Testis (tissue), 3 donors: ENCODE data around the gene TLK1. TPM values are rescaled to one million over a fixed set of nuclear protein-coding genes. Genes with fewer than 3 reads are reported as not detected.

Source experiments
- DNase-seq: peaks from one replicate; pipeline ENCODE4 v3.0.0-alpha.2; 2019
- H3K27ac ChIP-seq, 2 donors: fragments of 200-600 bp; sonication (generic); one replicate each; pipeline ENCODE4 v1.5.1; 2019
- H3K27me3 ChIP-seq: fragments of 200-600 bp; sonication (generic); one replicate; pipeline ENCODE4 v1.5.1; 2019
- H3K36me3 ChIP-seq: fragments of 200-600 bp; sonication (generic); one replicate; pipeline ENCODE4 v1.5.1; 2017; ENCODE audit warnings: low read depth; ENCODE audit errors: missing control alignments
- H3K4me1 ChIP-seq: fragments of 200-600 bp; sonication (generic); one replicate; pipeline ENCODE4 v1.5.1; 2019
- H3K4me3 ChIP-seq, 2 donors: fragments of 200-600 bp; sonication (generic); one replicate each; pipeline ENCODE4 v1.5.1; 2017 to 2019
- H3K9me3 ChIP-seq: fragments of 200-600 bp; sonication (generic); one replicate; pipeline ENCODE4 v1.5.1; 2017
- POLR2A ChIP-seq: fragments of 450-650 bp; IDR thresholded peaks from one replicate; pipeline ENCODE4 v1.6.1; 2017; ENCODE audit warnings: antibody characterized with exemption, mild to moderate bottlenecking, moderate library complexity
- WGBS, 2 donors: methylation state at CpG; one replicate each; pipeline ENCODE4 v1.1.5; 2018; 5-methylcytosine and 5-hydroxymethylcytosine counted together
- intact Hi-C: fragments of 100-400 bp; cut with DNase I; formaldehyde crosslinking; loops from one replicate; pipeline ENCODE4 v1.15.1; 2023; ENCODE audit warnings: low total_unique reads
- polyA plus RNA-seq: library from polyadenylated mRNA; stranded (reverse); fragments of 350-450 nt; fragmentation: Illumina TruSeq; extraction: RNeasy Lipid Tissue Mini Kit (QIAGEN cat#74804); gene quantifications from one replicate; pipeline ENCODE4 v1.2.3, GENCODE V29; 2014; ENCODE audit warnings: low read depth, low replicate concordance; ENCODE audit not compliant: insufficient read depth
- total RNA-seq, 2 donors: library from RNA; depleted of rRNA; stranded (reverse); fragments of >200 nt; gene quantifications; one replicate each; pipeline ENCODE4 v1.2.3, GENCODE V29; 2016
- TF ChIP-seq, protein P1 (sequence below), 3 experiments: fragments of 450-650 bp in 2 of 3; fragments of 200-600 bp in 1 of 3; sonication (generic) in 1 of 3; IDR thresholded peaks; one replicate each; pipeline ENCODE4 v1.5.1; 2016 to 2019; ENCODE audit warnings: antibody characterized with exemption in 3 of 3, mild to moderate bottlenecking in 2 of 3, moderate library complexity in 1 of 3

Gene TLK1
- total and polyA plus RNA-seq, 3 donors from 2014 or later = 36.8 to 112 (median 110) TPM

DNA sequence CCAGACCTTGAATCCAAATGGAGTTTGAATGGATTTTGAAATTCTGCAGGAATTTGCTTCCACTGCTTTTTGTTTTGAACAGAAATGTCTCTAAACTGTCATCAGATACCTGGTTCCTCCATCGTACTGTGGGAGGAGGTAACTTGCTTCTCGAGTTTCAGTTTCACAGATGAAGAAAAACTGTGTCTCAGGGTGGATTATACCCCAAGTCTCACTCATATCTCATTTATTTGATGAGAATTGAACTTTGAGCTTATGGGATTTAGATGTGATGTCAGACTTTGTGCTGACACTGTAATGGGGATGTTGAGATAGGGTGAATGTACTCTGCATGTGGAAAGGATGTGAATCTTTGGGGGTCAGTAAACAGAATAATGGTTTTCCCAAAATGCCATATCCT, 124.2 kb downstream of the TLK1 start:
- Histone ChIP-seq H3K4me3 (no peak overlapping the region), H3K36me3 (no peaks in the 10 kb centered on the region), H3K27me3 (no peaks in the 10 kb centered on the region), H3K27ac (no peak overlapping the region), H3K4me1 (no peaks in the 10 kb centered on the region), H3K9me3 (no peaks in the 10 kb centered on the region)
- no peak for DNase-seq
- intact Hi-C loops = no loop called here
- 87 to 92% methylated on average over 2 of the region's 2 CpGs for WGBS, 2 donors
- no peak for TF ChIP-seq POLR2A
- TF ChIP-seq, protein P1, sequence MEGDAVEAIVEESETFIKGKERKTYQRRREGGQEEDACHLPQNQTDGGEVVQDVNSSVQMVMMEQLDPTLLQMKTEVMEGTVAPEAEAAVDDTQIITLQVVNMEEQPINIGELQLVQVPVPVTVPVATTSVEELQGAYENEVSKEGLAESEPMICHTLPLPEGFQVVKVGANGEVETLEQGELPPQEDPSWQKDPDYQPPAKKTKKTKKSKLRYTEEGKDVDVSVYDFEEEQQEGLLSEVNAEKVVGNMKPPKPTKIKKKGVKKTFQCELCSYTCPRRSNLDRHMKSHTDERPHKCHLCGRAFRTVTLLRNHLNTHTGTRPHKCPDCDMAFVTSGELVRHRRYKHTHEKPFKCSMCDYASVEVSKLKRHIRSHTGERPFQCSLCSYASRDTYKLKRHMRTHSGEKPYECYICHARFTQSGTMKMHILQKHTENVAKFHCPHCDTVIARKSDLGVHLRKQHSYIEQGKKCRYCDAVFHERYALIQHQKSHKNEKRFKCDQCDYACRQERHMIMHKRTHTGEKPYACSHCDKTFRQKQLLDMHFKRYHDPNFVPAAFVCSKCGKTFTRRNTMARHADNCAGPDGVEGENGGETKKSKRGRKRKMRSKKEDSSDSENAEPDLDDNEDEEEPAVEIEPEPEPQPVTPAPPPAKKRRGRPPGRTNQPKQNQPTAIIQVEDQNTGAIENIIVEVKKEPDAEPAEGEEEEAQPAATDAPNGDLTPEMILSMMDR (IDR thresholded peaks at IDR 0.05) = no peak

DNA sequence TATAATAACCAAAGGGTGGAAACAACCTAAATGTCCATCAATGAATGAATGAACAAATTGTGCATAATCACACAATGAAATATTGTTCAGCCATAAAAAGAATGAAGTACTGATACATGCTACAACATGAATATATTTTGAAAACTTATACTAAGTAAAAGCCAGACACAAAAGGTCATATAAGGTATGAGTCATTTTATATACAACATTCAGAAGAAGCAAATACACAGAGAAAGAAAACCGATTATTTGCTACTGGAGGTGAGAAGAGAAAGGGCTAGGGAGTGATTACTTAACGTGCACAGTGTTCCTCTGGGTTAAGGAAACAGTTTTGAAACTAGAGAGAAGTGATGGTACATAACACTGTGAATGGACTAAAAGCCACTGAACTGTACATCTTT, 126.4 kb downstream of the TLK1 start:
- intact Hi-C loops = no loop called here
- WGBS, 2 donors = 40 to 43% methylated on average over 2 of the region's 2 CpGs
- DNase-seq = no peak
- Histone ChIP-seq H3K36me3 (no peaks in the 10 kb centered on the region), H3K4me3 (no peak overlapping the region), H3K27ac (no peak overlapping the region), H3K9me3 (no peaks in the 10 kb centered on the region), H3K4me1 (no peaks in the 10 kb centered on the region), H3K27me3 (no peaks in the 10 kb centered on the region)
- TF ChIP-seq, protein P1 (IDR thresholded peaks at IDR 0.05) = no peak
- TF ChIP-seq POLR2A = no peak

DNA sequence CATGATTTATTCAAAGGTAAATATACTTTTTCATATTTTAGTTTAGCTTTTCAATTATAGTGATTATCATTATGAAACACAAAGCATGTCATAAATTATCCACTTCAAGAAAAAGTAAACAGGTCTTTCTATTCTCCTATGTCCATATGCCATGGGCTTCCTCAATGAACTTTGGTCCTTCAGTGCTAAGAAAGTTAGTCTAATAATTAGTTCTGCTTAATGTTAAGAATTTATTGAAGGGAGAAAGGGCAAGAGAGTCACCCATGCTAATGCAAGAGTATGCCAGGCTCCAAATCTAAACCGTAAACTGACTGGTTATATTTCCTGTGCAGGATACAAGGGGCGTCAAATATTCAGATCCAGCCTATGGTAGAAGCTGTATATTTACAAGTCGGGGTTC, 135.5 kb downstream of the TLK1 start:
- no peaks in the 10 kb centered on the region for H3K9me3 ChIP-seq
- no peak for DNase-seq
- 83 to 90% methylated on average over 3 of the region's 3 CpGs for WGBS, 2 donors
- H3K4me3 ChIP-seq = no peak overlapping the region
- H3K27me3 ChIP-seq = no peaks in the 10 kb centered on the region
- TF ChIP-seq, protein P1 (IDR thresholded peaks at IDR 0.05) = no peak
- TF ChIP-seq POLR2A = no peak
- no peak overlapping the region for H3K27ac ChIP-seq
- intact Hi-C loops = no loop called here
- no peaks in the 10 kb centered on the region for H3K4me1 ChIP-seq
- H3K36me3 ChIP-seq = no peaks in the 10 kb centered on the region

- 77 to 83% methylated on average over 1 of the region's 1 CpG for WGBS, 2 donors
- no peaks in the 10 kb centered on the region for H3K36me3 ChIP-seq
- TF ChIP-seq, protein P1 (IDR thresholded peaks at IDR 0.05) = no peak
- no peak for TF ChIP-seq POLR2A
- DNase-seq = no peak
- H3K4me3 ChIP-seq = no peak overlapping the region
- intact Hi-C loops = no loop called here
- H3K4me1 ChIP-seq = no peaks in the 10 kb centered on the region
- H3K27ac ChIP-seq = no peak overlapping the region
- no peaks in the 10 kb centered on the region for H3K9me3 ChIP-seq
- no peaks in the 10 kb centered on the region for H3K27me3 ChIP-seq
These were observed 142.2 kb downstream of the TLK1 start for GRCh38 chr2:171018522-171018921.

- H3K9me3 ChIP-seq = no peaks in the 10 kb centered on the region
- 94 to 97% methylated on average over 9 of the region's 9 CpGs for WGBS, 2 donors
- intact Hi-C loops = no loop called here
- H3K27ac ChIP-seq = no peak overlapping the region
- H3K4me3 ChIP-seq = no peak overlapping the region
- no peaks in the 10 kb centered on the region for H3K27me3 ChIP-seq
- DNase-seq = no peak
- H3K4me1 ChIP-seq = no peaks in the 10 kb centered on the region
- no peaks in the 10 kb centered on the region for H3K36me3 ChIP-seq
- TF ChIP-seq, protein P1 (IDR thresholded peaks at IDR 0.05) = no peak
These were observed 144.6 kb downstream of the TLK1 start for GRCh38 chr2:171016125-171016524.
